ENCODE results near the gene TRIM65.

The TRIM65 gene

GRCh38 chr17:75902406-75902805 lies 5.7 kb upstream of the TRIM65 start:
- Histone ChIP-seq H3K27ac (ENCODE audit: low read depth, low read length) (no peak overlapping the region), H3K4me2 (ENCODE audit: low read depth, low read length, poor library complexity, severe bottlenecking) (no peak overlapping the region), H3F3A (ENCODE audit: insufficient read depth) (peaks cover 7% of the 10 kb centered on the region), H2AFZ (ENCODE audit: low read depth, low read length, severe bottlenecking) (no peak overlapping the region), H4K20me1 (ENCODE audit: low read depth, low read length) (no peaks in the 10 kb centered on the region), H3K9me2 (replicated peaks; ENCODE audit: insufficient read depth, low read length) (no peaks in the 10 kb centered on the region), H3K36me3 (ENCODE audit: low read length) (no peaks in the 10 kb centered on the region), H3K9ac (ENCODE audit: low read length) (no peak overlapping the region), H3K9me3 (ENCODE audit: insufficient read depth, low read length) (no peaks in the 10 kb centered on the region), H3K27me3 (ENCODE audit: low read length) (no peaks in the 10 kb centered on the region), H3K79me2 (ENCODE audit: insufficient read depth, low read length) (peaks cover 13% of the 10 kb centered on the region), H3K4me3 (ENCODE audit: insufficient read depth, low read length, poor library complexity, severe bottlenecking) (no peak overlapping the region)
- TF ChIP-seq CTCF (IDR thresholded peaks at IDR 0.05; ENCODE audit: insufficient read depth, low read length, poor library complexity, severe bottlenecking), result no peak
- no peak for TF ChIP-seq EZH2phosphoT487 (conservative IDR thresholded peaks at IDR 0.05; ENCODE audit: low read length)

GRCh38 chr17:75901727-75902126 lies 5.0 kb upstream of the TRIM65 start:
- Histone ChIP-seq H3K27ac (ENCODE audit: low read depth, low read length) (no peak overlapping the region), H3F3A (ENCODE audit: insufficient read depth) (peaks cover 10% of the 10 kb centered on the region), H3K4me2 (ENCODE audit: low read depth, low read length, poor library complexity, severe bottlenecking) (no peak overlapping the region), H3K9me2 (replicated peaks; ENCODE audit: insufficient read depth, low read length) (no peaks in the 10 kb centered on the region), H3K36me3 (ENCODE audit: low read length) (no peaks in the 10 kb centered on the region), H3K9me3 (ENCODE audit: insufficient read depth, low read length) (no peaks in the 10 kb centered on the region), H3K4me3 (ENCODE audit: insufficient read depth, low read length, poor library complexity, severe bottlenecking) (no peak overlapping the region), H3K79me2 (ENCODE audit: insufficient read depth, low read length) (peaks cover 13% of the 10 kb centered on the region), H3K9ac (ENCODE audit: low read length) (no peak overlapping the region), H4K20me1 (ENCODE audit: low read depth, low read length) (no peaks in the 10 kb centered on the region), H3K27me3 (ENCODE audit: low read length) (no peaks in the 10 kb centered on the region), H2AFZ (ENCODE audit: low read depth, low read length, severe bottlenecking) (no peak overlapping the region)
- TF ChIP-seq CTCF (IDR thresholded peaks at IDR 0.05; ENCODE audit: insufficient read depth, low read length, poor library complexity, severe bottlenecking), result no peak
- TF ChIP-seq EZH2phosphoT487 (conservative IDR thresholded peaks at IDR 0.05; ENCODE audit: low read length), result no peak

- Histone ChIP-seq H3K27me3 (ENCODE audit: low read length) (no peaks in the 10 kb centered on the region), H3K36me3 (ENCODE audit: low read length) (no peaks in the 10 kb centered on the region), H3K9ac (ENCODE audit: low read length) (no peak overlapping the region), H3K79me2 (ENCODE audit: insufficient read depth, low read length) (peaks cover 13% of the 10 kb centered on the region), H3K4me2 (ENCODE audit: low read depth, low read length, poor library complexity, severe bottlenecking) (no peak overlapping the region), H3K9me2 (replicated peaks; ENCODE audit: insufficient read depth, low read length) (no peaks in the 10 kb centered on the region), H2AFZ (ENCODE audit: low read depth, low read length, severe bottlenecking) (no peak overlapping the region), H3K4me3 (ENCODE audit: insufficient read depth, low read length, poor library complexity, severe bottlenecking) (no peak overlapping the region), H4K20me1 (ENCODE audit: low read depth, low read length) (no peaks in the 10 kb centered on the region), H3K9me3 (ENCODE audit: insufficient read depth, low read length) (no peaks in the 10 kb centered on the region), H3K27ac (ENCODE audit: low read depth, low read length) (no peak overlapping the region), H3F3A (ENCODE audit: insufficient read depth) (peaks cover 10% of the 10 kb centered on the region)
- no peak for TF ChIP-seq EZH2phosphoT487 (conservative IDR thresholded peaks at IDR 0.05; ENCODE audit: low read length)
- no peak for TF ChIP-seq CTCF (IDR thresholded peaks at IDR 0.05; ENCODE audit: insufficient read depth, low read length, poor library complexity, severe bottlenecking)
Observed at GRCh38 chr17:75900691-75901533, 4.2 kb upstream of the TRIM65 start.
